Stimulated activated CD8-positive, alpha-beta memory T cell treated with anti-CD3 and anti-CD28 coated beads, Interleukin-15, amount 100 ng/mL, for 24 hours (primary cell): Measurements from ENCODE around the gene KIAA0513.

Experiments used
- DNase-seq: peaks from one replicate; pipeline ENCODE4 v3.0.0-alpha.2; 2020; ENCODE audit warnings: low read depth

Gene KIAA0513

DNA sequence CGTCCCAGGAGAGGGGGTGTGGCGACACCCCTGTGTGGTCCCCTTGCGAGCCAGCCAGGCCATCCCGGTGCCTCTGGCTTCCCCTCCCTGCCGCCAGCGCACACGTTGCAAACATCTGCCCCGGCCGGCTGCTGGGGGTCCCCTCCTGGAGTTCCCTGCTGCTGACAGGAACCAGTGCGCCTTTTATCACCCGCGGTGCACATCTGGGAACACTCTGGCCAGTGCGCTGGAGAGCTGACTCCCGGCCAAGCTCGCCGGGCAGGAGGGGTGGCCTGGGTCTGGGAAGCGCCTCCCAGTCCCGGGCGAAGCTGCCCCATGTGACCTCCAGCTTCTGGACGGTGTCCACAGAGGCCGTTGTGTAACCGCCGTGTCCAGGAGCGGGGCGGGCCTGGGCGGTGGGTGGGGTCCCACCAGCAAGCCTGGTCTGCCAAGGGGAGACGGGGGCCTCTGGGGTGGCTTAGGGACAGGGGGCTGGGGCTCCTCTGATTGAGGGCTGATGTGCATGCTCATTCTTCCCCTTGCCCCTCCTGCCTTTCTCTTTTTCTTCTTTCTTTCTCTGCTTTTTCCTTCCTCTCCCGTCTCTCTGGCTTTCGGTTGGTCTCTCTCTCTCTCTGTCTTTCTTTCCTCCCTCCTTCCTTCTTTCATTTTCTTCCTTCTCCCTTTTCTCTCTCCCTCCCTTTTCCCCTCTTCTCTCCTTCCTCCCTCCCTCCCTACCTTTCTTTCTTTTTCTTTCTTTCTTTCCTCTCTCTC lies 109.9 kb downstream of the KIAA0513 start:
- DNase-seq, result no peak

DNA sequence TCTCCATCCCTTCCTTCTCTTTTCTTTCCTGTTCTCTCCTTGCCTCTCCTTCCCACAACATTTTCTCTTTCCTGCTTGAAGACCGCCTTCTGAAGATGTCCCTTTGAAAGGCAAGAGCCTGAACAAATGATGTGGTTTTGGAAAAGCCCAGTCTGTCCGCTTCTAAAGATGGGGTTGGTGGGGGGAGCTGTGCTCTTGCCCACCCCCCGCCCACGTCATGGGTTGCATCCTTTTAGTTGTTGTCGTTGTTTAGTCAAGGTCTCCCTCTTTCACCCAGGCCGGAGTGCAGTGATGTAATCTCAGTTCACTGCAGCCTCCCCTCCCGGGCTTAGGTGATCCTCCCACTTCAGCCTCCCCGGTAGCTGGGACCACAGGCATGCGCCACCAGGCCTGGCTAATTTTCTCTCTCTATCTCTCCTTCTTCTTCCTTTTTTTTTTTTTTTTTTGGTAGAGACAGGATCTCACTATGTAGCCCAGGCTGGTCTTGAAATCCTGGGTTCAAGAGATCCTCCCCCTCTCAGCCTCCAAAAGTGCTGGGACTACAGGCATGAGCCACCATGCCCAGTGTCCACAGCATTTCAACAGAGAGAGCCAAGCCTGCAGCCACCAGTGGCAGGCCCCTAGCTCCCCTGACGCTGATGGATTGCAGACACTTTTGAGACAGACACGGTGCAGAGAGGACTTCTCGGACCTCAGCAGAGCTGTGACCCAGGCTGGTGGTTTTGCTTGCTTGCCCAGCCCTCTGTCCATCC lies 110.7 kb downstream of the KIAA0513 start:
- no peak for DNase-seq

DNA sequence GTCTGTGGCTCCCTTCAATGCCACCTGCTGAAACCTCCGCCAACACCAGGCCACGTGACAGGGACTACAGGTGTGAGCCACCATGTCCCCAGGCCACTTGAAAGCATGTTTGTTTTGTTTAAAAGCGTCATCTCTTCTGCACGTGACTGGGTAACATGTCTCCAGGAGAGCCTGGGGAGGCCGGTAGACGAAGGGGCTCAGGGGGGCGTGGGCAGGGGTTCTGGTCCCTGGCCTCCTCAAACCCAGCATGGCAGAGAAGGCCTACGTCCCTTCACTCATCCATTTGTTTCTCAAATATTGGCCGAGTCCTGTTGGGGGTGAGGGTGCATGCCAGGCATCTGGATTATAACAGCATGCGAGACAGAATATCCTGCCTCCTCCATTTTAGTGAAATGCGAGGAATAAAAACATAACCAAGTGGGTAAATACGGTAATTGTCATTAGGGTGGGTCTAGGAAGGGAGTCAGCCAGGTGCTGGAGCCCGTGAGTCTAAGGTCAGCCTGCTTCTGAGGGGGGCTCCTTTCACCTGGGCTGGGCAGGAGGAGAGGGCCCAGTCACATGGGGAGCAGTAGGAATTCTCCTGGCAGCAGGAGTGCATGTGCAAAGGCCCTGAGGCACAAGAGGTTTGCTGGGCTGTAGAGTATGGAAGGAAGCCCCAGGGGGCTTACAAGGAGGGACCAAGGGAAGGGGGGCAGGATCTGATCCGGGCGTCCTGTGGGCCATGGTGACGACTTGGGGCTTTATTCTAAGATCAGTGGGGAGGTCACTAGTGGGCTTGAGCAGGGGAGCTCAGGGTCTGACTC lies 111.4 kb downstream of the KIAA0513 start:
- no peak for DNase-seq

DNA sequence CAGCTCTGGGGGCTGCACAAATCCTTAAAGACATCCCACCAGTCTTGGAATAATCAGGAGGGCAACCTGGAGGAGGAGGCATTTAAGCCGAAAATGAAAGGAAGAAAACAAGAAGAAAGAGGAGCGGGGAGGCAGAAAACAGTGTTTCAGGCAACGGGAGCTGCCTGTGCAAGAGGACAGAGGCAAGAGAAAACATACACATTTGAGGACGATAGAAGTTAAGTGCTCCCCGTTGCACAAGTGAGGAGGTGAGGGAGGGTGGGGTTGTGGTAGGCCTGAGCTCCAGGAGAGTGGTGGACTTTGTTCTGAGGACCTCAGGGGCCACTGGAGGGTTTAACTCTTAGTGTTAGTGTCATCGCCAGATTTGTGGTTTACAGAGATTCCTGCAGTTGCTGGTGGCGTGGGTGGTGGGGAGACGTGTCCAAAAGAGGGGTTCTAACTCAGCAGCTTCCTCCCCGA lies 112.3 kb downstream of the KIAA0513 start:
- DNase-seq, result no peak

DNA sequence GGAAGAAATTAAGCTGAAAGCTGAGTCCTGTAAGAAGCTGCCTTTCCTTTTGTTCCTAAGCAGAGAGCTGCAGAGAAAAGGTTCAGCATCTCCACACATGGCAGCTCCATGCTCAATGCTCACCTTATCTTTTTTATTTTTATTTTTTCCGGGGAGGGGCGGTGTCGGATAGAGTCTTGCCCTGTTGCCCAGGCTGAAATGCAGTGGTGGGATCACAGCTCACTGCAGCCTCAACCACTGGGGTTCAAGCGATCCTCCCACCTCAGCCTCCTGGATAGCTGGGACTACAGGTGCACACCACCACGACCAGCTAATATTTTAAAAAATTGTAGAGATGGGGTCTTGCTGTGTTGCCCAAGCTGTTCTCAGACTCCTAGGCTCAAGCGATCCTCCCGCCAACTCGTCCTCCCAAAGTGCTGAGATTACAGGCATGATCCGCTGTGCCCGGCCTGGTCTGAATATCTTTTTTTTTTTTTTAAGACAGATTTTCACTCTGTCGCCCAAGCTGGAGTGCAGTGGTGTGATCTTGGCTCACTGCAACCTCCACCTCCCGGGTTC lies 112.9 kb downstream of the KIAA0513 start:
- DNase-seq, result no peak

DNA sequence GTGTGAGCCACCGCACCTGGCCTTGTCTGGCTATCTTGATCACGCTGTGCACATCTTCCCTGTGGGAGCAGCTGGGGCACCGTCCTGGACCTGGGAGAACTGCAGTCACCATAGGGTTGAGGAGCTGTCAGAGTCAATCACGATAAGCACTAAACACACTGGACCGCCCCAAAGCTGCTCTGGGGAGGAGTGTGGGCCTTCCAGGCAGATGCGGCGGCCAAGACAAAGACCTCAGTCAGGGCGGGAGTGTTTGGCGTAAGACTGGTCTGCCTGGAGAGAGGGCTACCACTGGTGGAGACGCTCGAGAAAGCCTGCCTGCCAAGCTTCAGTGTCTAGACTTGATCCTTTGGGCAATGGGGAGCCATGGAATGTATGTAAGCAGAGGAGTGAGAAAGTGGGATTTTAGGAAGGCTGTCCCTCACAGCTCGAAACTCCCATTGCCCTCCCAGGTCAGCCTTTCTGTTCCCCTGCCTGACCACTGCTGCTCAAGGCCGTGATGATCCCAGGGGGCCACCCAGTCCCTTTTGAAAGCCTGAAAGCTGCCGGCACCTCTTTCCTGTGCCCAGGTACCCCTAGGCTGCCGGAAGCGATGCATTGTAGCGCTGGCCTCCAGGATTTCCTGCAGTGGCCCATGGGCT lies 114.0 kb downstream of the KIAA0513 start:
- DNase-seq, result no peak

DNA sequence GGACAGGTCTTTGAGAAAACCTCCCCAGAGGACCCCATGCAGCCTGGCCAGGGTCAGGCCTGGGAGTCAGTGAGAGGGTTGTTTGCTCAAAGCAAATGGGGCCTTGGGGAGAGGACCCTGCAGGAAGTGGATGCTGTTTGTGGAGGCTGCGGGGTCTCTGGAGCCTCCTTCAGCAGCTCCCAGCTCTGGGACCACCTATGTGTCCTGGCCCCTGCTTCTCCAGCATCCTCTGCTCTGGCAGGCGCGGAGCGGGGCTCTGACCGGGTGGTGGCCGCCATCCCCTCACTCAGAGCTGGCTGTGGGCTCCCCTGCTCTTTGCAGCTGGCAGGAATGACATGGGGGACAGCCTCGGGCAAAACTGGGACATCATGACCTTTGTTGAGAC lies 114.5 kb downstream of the KIAA0513 start:
- no peak for DNase-seq

DNA sequence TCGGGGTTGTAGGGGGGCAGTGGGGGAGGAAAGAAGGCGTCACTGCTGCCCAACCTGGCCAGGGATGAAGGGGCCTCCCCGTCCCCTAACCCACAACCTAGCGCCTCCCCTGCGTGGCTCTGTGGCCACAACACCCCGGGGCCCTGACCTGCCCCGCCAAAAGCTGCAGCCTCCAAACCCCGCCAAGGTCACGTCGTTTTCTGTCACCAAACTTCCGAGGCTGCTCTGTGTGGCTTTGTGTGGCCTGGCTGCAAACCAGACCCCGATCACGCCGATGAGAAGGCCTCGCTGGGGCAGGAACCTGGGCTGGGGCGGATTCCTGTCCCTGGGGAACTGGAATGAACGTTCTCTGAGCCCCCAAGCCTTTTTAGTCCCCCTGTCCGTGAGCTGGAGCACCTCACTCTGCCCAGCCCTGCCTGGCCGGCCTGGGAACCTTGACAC lies 115.2 kb downstream of the KIAA0513 start:
- no peak for DNase-seq
